Measurements from ENCODE around the gene GNB1. TPM values are rescaled to one million over a fixed set of nuclear protein-coding genes. Genes with fewer than 3 reads are reported as not detected.

GNB1 gene
- polyA plus RNA-seq, 1 of the 3 experiments (the other 2 are of a cell fraction), result 355 TPM

- Histone ChIP-seq H3K79me2 (ENCODE audit: insufficient read depth) (peaks cover 25% of the 10 kb centered on the region; the same call in 1 of the 2 replicates), H3K9me3 (no peaks in the 10 kb centered on the region), H3K36me3 (replicated peaks in 1 of 2; ENCODE audit: control insufficient read depth in 1 of 2, insufficient read depth in 2 of 2, low read length in 1 of 2) (peaks cover 23 to 30% of the 10 kb centered on the region in 2 experiments), H4K20me1 (ENCODE audit: insufficient read depth) (0 out of 2 replicates have a peak, but pooled peaks cover 11% of the 10 kb centered on the region), H3K4me2 (no peak overlapping the region), H3K9me2 (no peaks in the 10 kb centered on the region), H2AFZ (ENCODE audit: low read depth) (no peak overlapping the region), H3K4me3 (ENCODE audit: low read depth in 2 of 2, low read length in 1 of 2) (no peak overlapping the region), H3K4me1 (ENCODE audit: control insufficient read depth in 1 of 2, insufficient read depth in 2 of 2, low read depth in 1 of 2, low read length in 1 of 2) (peaks cover 4 to 28% of the 10 kb centered on the region in 2 experiments; a peak in 2 of 4 replicates), H3K9ac (no peak overlapping the region), H3K27me3 (ENCODE audit: insufficient read depth) (no peaks in the 10 kb centered on the region), H3K27ac (ENCODE audit: low read depth in 2 of 2, low read length in 1 of 2) (peak overlapping the region in 1 of 2 experiments; percentile 28; a peak in 1 of 4 replicates), H3F3A (replicated peaks; ENCODE audit: insufficient read depth) (peaks cover 46% of the 10 kb centered on the region)
- CTCF ChIA-PET, result interaction anchor here (1.0 to 2.2 kb wide), 2 partner anchors 123 to 125 kb away, joined by 3 to 8 read pairs; no protein-coding TSS in a partner anchor
- DNase-seq, result no peak
- 90% methylated on average over 20 of the region's 36 CpGs for WGBS (ENCODE audit: low lambda C conversion rate)
- TF ChIP-seq, protein P1, sequence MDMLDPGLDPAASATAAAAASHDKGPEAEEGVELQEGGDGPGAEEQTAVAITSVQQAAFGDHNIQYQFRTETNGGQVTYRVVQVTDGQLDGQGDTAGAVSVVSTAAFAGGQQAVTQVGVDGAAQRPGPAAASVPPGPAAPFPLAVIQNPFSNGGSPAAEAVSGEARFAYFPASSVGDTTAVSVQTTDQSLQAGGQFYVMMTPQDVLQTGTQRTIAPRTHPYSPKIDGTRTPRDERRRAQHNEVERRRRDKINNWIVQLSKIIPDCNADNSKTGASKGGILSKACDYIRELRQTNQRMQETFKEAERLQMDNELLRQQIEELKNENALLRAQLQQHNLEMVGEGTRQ (IDR thresholded peaks at IDR 0.05; ENCODE audit: borderline replicate concordance, low read depth, low read length), result no peak
- no peak for TF ChIP-seq TAF1 (IDR thresholded peaks at IDR 0.05; ENCODE audit: borderline replicate concordance, low read depth, low read length)
- no peak for TF ChIP-seq NRF1 (IDR thresholded peaks at IDR 0.05; ENCODE audit: low read depth, low read length)
- TF ChIP-seq, protein P2, sequence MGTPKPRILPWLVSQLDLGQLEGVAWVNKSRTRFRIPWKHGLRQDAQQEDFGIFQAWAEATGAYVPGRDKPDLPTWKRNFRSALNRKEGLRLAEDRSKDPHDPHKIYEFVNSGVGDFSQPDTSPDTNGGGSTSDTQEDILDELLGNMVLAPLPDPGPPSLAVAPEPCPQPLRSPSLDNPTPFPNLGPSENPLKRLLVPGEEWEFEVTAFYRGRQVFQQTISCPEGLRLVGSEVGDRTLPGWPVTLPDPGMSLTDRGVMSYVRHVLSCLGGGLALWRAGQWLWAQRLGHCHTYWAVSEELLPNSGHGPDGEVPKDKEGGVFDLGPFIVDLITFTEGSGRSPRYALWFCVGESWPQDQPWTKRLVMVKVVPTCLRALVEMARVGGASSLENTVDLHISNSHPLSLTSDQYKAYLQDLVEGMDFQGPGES (IDR thresholded peaks at IDR 0.05; ENCODE audit: low read depth, low read length), result no peak
- no peak for TF ChIP-seq RFX5 (IDR thresholded peaks at IDR 0.05; ENCODE audit: low read length)
- no peak for TF ChIP-seq CHD2 (IDR thresholded peaks at IDR 0.05; ENCODE audit: low read length, partially characterized antibody)
- TF ChIP-seq RXRA (IDR thresholded peaks at IDR 0.05; ENCODE audit: borderline replicate concordance, low read depth), result no peak
- no peak for TF ChIP-seq POLR2AphosphoS5 (IDR thresholded peaks at IDR 0.05; ENCODE audit: low read depth, low read length)
- TF ChIP-seq, protein P3, sequence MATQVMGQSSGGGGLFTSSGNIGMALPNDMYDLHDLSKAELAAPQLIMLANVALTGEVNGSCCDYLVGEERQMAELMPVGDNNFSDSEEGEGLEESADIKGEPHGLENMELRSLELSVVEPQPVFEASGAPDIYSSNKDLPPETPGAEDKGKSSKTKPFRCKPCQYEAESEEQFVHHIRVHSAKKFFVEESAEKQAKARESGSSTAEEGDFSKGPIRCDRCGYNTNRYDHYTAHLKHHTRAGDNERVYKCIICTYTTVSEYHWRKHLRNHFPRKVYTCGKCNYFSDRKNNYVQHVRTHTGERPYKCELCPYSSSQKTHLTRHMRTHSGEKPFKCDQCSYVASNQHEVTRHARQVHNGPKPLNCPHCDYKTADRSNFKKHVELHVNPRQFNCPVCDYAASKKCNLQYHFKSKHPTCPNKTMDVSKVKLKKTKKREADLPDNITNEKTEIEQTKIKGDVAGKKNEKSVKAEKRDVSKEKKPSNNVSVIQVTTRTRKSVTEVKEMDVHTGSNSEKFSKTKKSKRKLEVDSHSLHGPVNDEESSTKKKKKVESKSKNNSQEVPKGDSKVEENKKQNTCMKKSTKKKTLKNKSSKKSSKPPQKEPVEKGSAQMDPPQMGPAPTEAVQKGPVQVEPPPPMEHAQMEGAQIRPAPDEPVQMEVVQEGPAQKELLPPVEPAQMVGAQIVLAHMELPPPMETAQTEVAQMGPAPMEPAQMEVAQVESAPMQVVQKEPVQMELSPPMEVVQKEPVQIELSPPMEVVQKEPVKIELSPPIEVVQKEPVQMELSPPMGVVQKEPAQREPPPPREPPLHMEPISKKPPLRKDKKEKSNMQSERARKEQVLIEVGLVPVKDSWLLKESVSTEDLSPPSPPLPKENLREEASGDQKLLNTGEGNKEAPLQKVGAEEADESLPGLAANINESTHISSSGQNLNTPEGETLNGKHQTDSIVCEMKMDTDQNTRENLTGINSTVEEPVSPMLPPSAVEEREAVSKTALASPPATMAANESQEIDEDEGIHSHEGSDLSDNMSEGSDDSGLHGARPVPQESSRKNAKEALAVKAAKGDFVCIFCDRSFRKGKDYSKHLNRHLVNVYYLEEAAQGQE (IDR thresholded peaks at IDR 0.05; ENCODE audit: low read depth, low read length), result no peak
- no peak for TF ChIP-seq GABPA (IDR thresholded peaks at IDR 0.05; ENCODE audit: low read depth)
- TF ChIP-seq SIN3A (IDR thresholded peaks at IDR 0.05; ENCODE audit: borderline replicate concordance, low read depth, low read length), result no peak
- TF ChIP-seq GATA2 (CRISPR knock-in tag; IDR thresholded peaks at IDR 0.05), result no peak
- no peak for TF ChIP-seq ELF1 (IDR thresholded peaks at IDR 0.05)
- POLR2A ChIA-PET, result no interaction called here
These were observed 108.3 kb downstream of the GNB1 start for GRCh38 chr1:1782399-1783221.
